Tibial artery (tissue), 4 donors: ENCODE results near the gene ADAMTS17.
A peak's percentile ranks its signal among the peaks of the same experiment; 100 is the strongest.

ENCODE experiments used
- DNase-seq, 2 donors: peaks; one replicate each; pipeline ENCODE4 v3.0.0-alpha.2; 2019
- H3K27ac ChIP-seq, 2 donors: fragments of 200-600 bp; sonication (generic) in 1 of 2; 1 replicate in 1 of 2; 2 replicates in 1 of 2; pipeline ENCODE4 v1.5.1; 2018 to 2019; ENCODE audit warnings: mild to moderate bottlenecking in 1 of 2
- H3K27me3 ChIP-seq, 2 donors: fragments of 200-600 bp; sonication (generic) in 1 of 2; one replicate each; pipeline versions ENCODE4 v1.5.1 to v1.6.0; 2016 to 2019
- H3K36me3 ChIP-seq, 3 donors: fragments of 200-600 bp; sonication (generic) in 2 of 3; one replicate each; pipeline ENCODE4 v1.5.1; 2016 to 2019; ENCODE audit warnings: mild to moderate bottlenecking in 2 of 3
- H3K4me1 ChIP-seq, 4 donors: fragments of 200-600 bp; sonication (generic) in 2 of 4; 1 replicate in 3 of 4; 2 replicates in 1 of 4; pipeline ENCODE4 v1.5.1; 2016 to 2019
- H3K4me3 ChIP-seq, 2 donors: fragments of 200-600 bp; sonication (generic) in 1 of 2; 1 replicate in 1 of 2; 2 replicates in 1 of 2; pipeline ENCODE4 v1.5.1; 2018 to 2019; ENCODE audit warnings: mild to moderate bottlenecking in 2 of 2
- H3K9me3 ChIP-seq, 3 donors: fragments of 200-600 bp; sonication (generic) in 1 of 3; one replicate each; pipeline ENCODE4 v1.5.1; 2016 to 2019
- CTCF ChIP-seq, 2 experiments: fragments of 200-600 bp in 1 of 2; fragments of 450-650 bp in 1 of 2; IDR thresholded peaks; one replicate each; pipeline ENCODE4 v1.5.1; 2017 to 2019; ENCODE audit warnings: antibody characterized with exemption in 2 of 2, mild to moderate bottlenecking in 1 of 2, moderate library complexity in 1 of 2
- intact Hi-C: fragments of 100-400 bp; cut with DNase I; formaldehyde crosslinking; loops from one replicate; pipeline ENCODE4 v1.15.0; 2023; ENCODE audit warnings: low total_unique reads

Gene ADAMTS17

GRCh38 chr15:100190675-100191074, 151.1 kb downstream of the ADAMTS17 start:
- no peaks in the 10 kb centered on the region for H3K27me3 ChIP-seq
- H3K4me3 ChIP-seq = no peak overlapping the region
- no peaks in the 10 kb centered on the region for H3K4me1 ChIP-seq
- intact Hi-C loops = no loop called here
- DNase-seq = no peak
- no peak for TF ChIP-seq CTCF (IDR thresholded peaks at IDR 0.05)
- H3K36me3 ChIP-seq = no peaks in the 10 kb centered on the region
- no peaks in the 10 kb centered on the region for H3K9me3 ChIP-seq
- no peak overlapping the region for H3K27ac ChIP-seq

GRCh38 chr15:100189849-100190248, 151.9 kb downstream of the ADAMTS17 start:
- DNase-seq = no peak
- intact Hi-C loops = no loop called here
- H3K36me3 ChIP-seq = no peaks in the 10 kb centered on the region
- no peaks in the 10 kb centered on the region for H3K27me3 ChIP-seq
- no peaks in the 10 kb centered on the region for H3K4me1 ChIP-seq
- no peak for TF ChIP-seq CTCF (IDR thresholded peaks at IDR 0.05)
- no peak overlapping the region for H3K4me3 ChIP-seq
- H3K27ac ChIP-seq = no peak overlapping the region
- H3K9me3 ChIP-seq = no peaks in the 10 kb centered on the region

GRCh38 chr15:100189319-100189718, 152.5 kb downstream of the ADAMTS17 start:
- H3K4me1 ChIP-seq = no peaks in the 10 kb centered on the region
- intact Hi-C loops = no loop called here
- H3K9me3 ChIP-seq = no peaks in the 10 kb centered on the region
- no peak for TF ChIP-seq CTCF (IDR thresholded peaks at IDR 0.05)
- no peak overlapping the region for H3K4me3 ChIP-seq
- DNase-seq = no peak
- no peak overlapping the region for H3K27ac ChIP-seq
- no peaks in the 10 kb centered on the region for H3K36me3 ChIP-seq
- H3K27me3 ChIP-seq = no peaks in the 10 kb centered on the region

GRCh38 chr15:100187677-100188076, 154.1 kb downstream of the ADAMTS17 start:
- H3K27me3 ChIP-seq = no peaks in the 10 kb centered on the region
- DNase-seq = peak in 1 of 2 donors; percentile 7
- no peaks in the 10 kb centered on the region for H3K36me3 ChIP-seq
- no peak overlapping the region for H3K27ac ChIP-seq
- H3K4me1 ChIP-seq = no peaks in the 10 kb centered on the region
- intact Hi-C loops = no loop called here
- TF ChIP-seq CTCF (IDR thresholded peaks at IDR 0.05) = no peak
- H3K9me3 ChIP-seq = no peaks in the 10 kb centered on the region
- no peak overlapping the region for H3K4me3 ChIP-seq

- no peak for DNase-seq
- Histone ChIP-seq H3K9me3 (no peaks in the 10 kb centered on the region), H3K27ac (no peak overlapping the region), H3K27me3 (no peaks in the 10 kb centered on the region), H3K36me3 (no peaks in the 10 kb centered on the region), H3K4me3 (no peak overlapping the region), H3K4me1 (no peaks in the 10 kb centered on the region)
- intact Hi-C loops = no loop called here
- TF ChIP-seq CTCF (IDR thresholded peaks at IDR 0.05) = no peak
Observed at GRCh38 chr15:100186960-100187359, 154.8 kb downstream of the ADAMTS17 start.

- TF ChIP-seq CTCF (IDR thresholded peaks at IDR 0.05) = no peak
- DNase-seq = peak in 1 of 2 donors; percentile 13
- H3K27me3 ChIP-seq = no peaks in the 10 kb centered on the region
- no peaks in the 10 kb centered on the region for H3K36me3 ChIP-seq
- H3K4me1 ChIP-seq = no peaks in the 10 kb centered on the region
- intact Hi-C loops = no loop called here
- no peak overlapping the region for H3K4me3 ChIP-seq
- H3K9me3 ChIP-seq = no peaks in the 10 kb centered on the region
- H3K27ac ChIP-seq = no peak overlapping the region
Observed at GRCh38 chr15:100186366-100186765, 155.4 kb downstream of the ADAMTS17 start.
